H9 (cell line): ENCODE measurements around the gene DTNA. TPM values are rescaled to one million over a fixed set of nuclear protein-coding genes. Genes with fewer than 3 reads are reported as not detected.

Source experiments
- DNase-seq: peaks from one replicate; pipeline ENCODE4 v3.0.0-alpha.2; 2017
- H2AFZ ChIP-seq: one replicate; pipeline ENCODE4 v1.6.1; 2013; ENCODE audit warnings: mild to moderate bottlenecking, low read length, control low read depth, moderate library complexity
- H2AK5ac ChIP-seq: 2 replicates; pipeline ENCODE4 v1.6.1; 2013; ENCODE audit warnings: low read length, control low read depth, mixed read lengths; ENCODE audit not compliant: insufficient read length
- H2BK120ac ChIP-seq: one replicate; pipeline ENCODE4 v1.6.1; 2013; ENCODE audit warnings: low read depth, mild to moderate bottlenecking, low read length, control low read depth, inconsistent platforms; ENCODE audit not compliant: poor library complexity, severe bottlenecking
- H2BK12ac ChIP-seq: 2 replicates; pipeline ENCODE4 v1.6.1; 2013; ENCODE audit warnings: low read length, control low read depth, mixed read lengths, low read depth; ENCODE audit not compliant: insufficient read length
- H2BK15ac ChIP-seq: 2 replicates; pipeline ENCODE4 v1.6.1; 2013; ENCODE audit warnings: low read depth, low read length, control low read depth
- H2BK20ac ChIP-seq: one replicate; pipeline ENCODE4 v1.6.1; 2013; ENCODE audit warnings: low read depth, mild to moderate bottlenecking, low read length, control low read depth, inconsistent platforms; ENCODE audit not compliant: poor library complexity, severe bottlenecking
- H2BK5ac ChIP-seq: 2 replicates; pipeline ENCODE4 v1.6.1; 2013; ENCODE audit warnings: low read length, control low read depth, mixed read lengths; ENCODE audit not compliant: insufficient read length
- H3K14ac ChIP-seq: 2 replicates; pipeline ENCODE4 v1.6.1; 2013; ENCODE audit warnings: low read length, control low read depth; ENCODE audit not compliant: insufficient read depth
- H3K18ac ChIP-seq: 2 replicates; pipeline ENCODE4 v1.6.1; 2013; ENCODE audit warnings: low read depth, mild to moderate bottlenecking, mixed read lengths, low read length, control low read depth; ENCODE audit not compliant: insufficient read length
- H3K23ac ChIP-seq: 2 replicates; pipeline ENCODE4 v1.6.1; 2013; ENCODE audit warnings: low read length, control low read depth, mixed read lengths, low read depth; ENCODE audit not compliant: insufficient read length
- H3K23me2 ChIP-seq: 2 replicates; pipeline ENCODE4 v1.6.1; 2013; ENCODE audit warnings: low read depth, mild to moderate bottlenecking, mixed read lengths, low read length, control low read depth; ENCODE audit not compliant: insufficient read length, poor library complexity, severe bottlenecking
- H3K27ac ChIP-seq: 2 replicates; pipeline ENCODE4 v1.5.1; 2013; ENCODE audit warnings: low read length, control low read depth, mixed read lengths, low read depth; ENCODE audit not compliant: insufficient read length
- H3K27me3 ChIP-seq: 2 replicates; pipeline ENCODE4 v1.6.1; 2013; ENCODE audit warnings: low read length, control low read depth, inconsistent platforms; ENCODE audit not compliant: insufficient read depth
- H3K4ac ChIP-seq: 2 replicates; pipeline ENCODE4 v1.6.1; 2013; ENCODE audit warnings: low read depth, mild to moderate bottlenecking, control low read depth, inconsistent platforms, low read length, moderate library complexity
- H3K4me1 ChIP-seq: 2 replicates; pipeline ENCODE4 v1.6.1; 2013; ENCODE audit warnings: low read length, control low read depth, inconsistent platforms; ENCODE audit not compliant: insufficient read depth
- H3K4me2 ChIP-seq: 2 replicates; pipeline ENCODE4 v1.6.1; 2013; ENCODE audit warnings: low read length, control low read depth, mixed read lengths; ENCODE audit not compliant: insufficient read length, insufficient read depth
- H3K56ac ChIP-seq: 2 replicates; pipeline ENCODE4 v1.6.1; 2013; ENCODE audit warnings: low read depth, mild to moderate bottlenecking, mixed read lengths, low read length, control low read depth; ENCODE audit not compliant: insufficient read length
- H3K79me1 ChIP-seq: 2 replicates; pipeline ENCODE4 v1.6.1; 2013; ENCODE audit warnings: low read depth, mild to moderate bottlenecking, moderate library complexity, low read length, control low read depth, inconsistent platforms; ENCODE audit not compliant: insufficient read depth, poor library complexity, severe bottlenecking
- H3K79me2 ChIP-seq: 2 replicates; pipeline ENCODE4 v1.6.1; 2013; ENCODE audit warnings: low read length, control low read depth, inconsistent platforms; ENCODE audit not compliant: insufficient read depth
- H3K9ac ChIP-seq: 2 replicates; pipeline ENCODE4 v1.6.1; 2013; ENCODE audit warnings: low read length, control low read depth, mixed read lengths; ENCODE audit not compliant: insufficient read length; ENCODE audit errors: extremely low read depth
- H3K9me3 ChIP-seq: one replicate; pipeline ENCODE4 v1.6.1; 2013; ENCODE audit warnings: low read depth, low read length, inconsistent platforms; ENCODE audit not compliant: control insufficient read depth
- H3T11ph ChIP-seq: one replicate; pipeline ENCODE4 v1.6.1; 2013; ENCODE audit warnings: mild to moderate bottlenecking, low read length, control low read depth, inconsistent platforms
- H4K20me1 ChIP-seq: one replicate; pipeline ENCODE4 v1.6.1; 2013; ENCODE audit not compliant: control insufficient read depth, insufficient read length, insufficient read depth
- H4K5ac ChIP-seq: 2 replicates; pipeline ENCODE4 v1.6.1; 2013; ENCODE audit warnings: low read depth, mild to moderate bottlenecking, mixed read lengths, low read length, control low read depth; ENCODE audit not compliant: insufficient read length
- H4K8ac ChIP-seq: replicated peaks from 2 replicates; pipeline ENCODE4 v1.6.1; 2013; ENCODE audit warnings: low read length, control low read depth, mixed read lengths, low read depth; ENCODE audit not compliant: insufficient read length
- H4K91ac ChIP-seq: 2 replicates; pipeline ENCODE4 v1.6.1; 2013; ENCODE audit warnings: low read depth, mild to moderate bottlenecking, moderate library complexity, mixed read lengths, low read length, control low read depth; ENCODE audit not compliant: insufficient read length
- H3K27ac Mint-ChIP-seq, 3 experiments: 2 replicates in 2 of 3; 3 replicates in 1 of 3; pipeline ENCODE4 v1.8.0; 2020 to 2021; ENCODE audit warnings: mixed read lengths in 3 of 3, mild to moderate bottlenecking in 1 of 3, moderate library complexity in 1 of 3
- H3K27me3 Mint-ChIP-seq: 2 replicates; pipeline ENCODE4 v1.8.0; 2021; ENCODE audit warnings: low read depth, mild to moderate bottlenecking, moderate library complexity, mixed read lengths
- H3K36me3 Mint-ChIP-seq, 3 experiments: 2 replicates in 2 of 3; 3 replicates in 1 of 3; pipeline ENCODE4 v1.8.0; 2020 to 2021; ENCODE audit warnings: low read depth in 3 of 3, mixed read lengths in 3 of 3; ENCODE audit not compliant: insufficient read depth in 1 of 3
- H3K4me1 Mint-ChIP-seq, 2 experiments: 2 replicates each; pipeline ENCODE4 v1.8.0; 2020; ENCODE audit warnings: mixed read lengths in 2 of 2
- H3K4me3 Mint-ChIP-seq, 2 experiments: 2 replicates in 1 of 2; 3 replicates in 1 of 2; pipeline ENCODE4 v1.8.0; 2020 to 2021; ENCODE audit warnings: mild to moderate bottlenecking in 2 of 2, mixed read lengths in 2 of 2, moderate library complexity in 1 of 2
- H3K9me3 Mint-ChIP-seq, 2 experiments: 2 replicates in 1 of 2; 3 replicates in 1 of 2; pipeline ENCODE4 v1.8.0; 2020; ENCODE audit warnings: mild to moderate bottlenecking in 2 of 2, mixed read lengths in 2 of 2, moderate library complexity in 1 of 2
- CTCF ChIP-seq: fragments of 200-600 bp; sonication (generic); conservative IDR thresholded peaks from 3 replicates; pipeline ENCODE4 v1.8.0; 2021; ENCODE audit warnings: antibody characterized with exemption, mild to moderate bottlenecking
- WGBS: extraction: QIAGEN DNeasy Blood & Tissue Kit; methylation state at CpG from one replicate; pipeline ENCODE4 v1.1.7; 2013; ENCODE audit warnings: missing lambda C conversion rate, low lambda C conversion rate, mixed read lengths; ENCODE audit not compliant: insufficient read length; ENCODE audit errors: extremely low coverage; 5-methylcytosine and 5-hydroxymethylcytosine counted together
- total RNA-seq: library from RNA; stranded (reverse); gene quantifications from 2 replicates; pipeline ENCODE4 v1.2.1, GENCODE V29; 2021

DTNA gene
- total RNA-seq, 1 experiment from 2014 or later = 25.5 TPM

GRCh38 chr18:34932792-34933466 is 222.8 kb downstream of the DTNA start:
- no peaks in the 10 kb centered on the region for H3K4me1 ChIP-seq
- no peak overlapping the region for H2BK20ac ChIP-seq
- H3K27me3 ChIP-seq = no peaks in the 10 kb centered on the region
- WGBS = no CpG with 5 or more reads among the region's 4 CpGs
- H3K14ac ChIP-seq = no peak overlapping the region
- no peak overlapping the region for H2AK5ac ChIP-seq
- H3K4me2 ChIP-seq = no peak overlapping the region
- no peak overlapping the region for H3K18ac ChIP-seq
- no peak overlapping the region for H2BK120ac ChIP-seq
- no peak overlapping the region for H2BK15ac ChIP-seq
- no peak overlapping the region for H3K23ac ChIP-seq
- H4K8ac ChIP-seq = no peak overlapping the region
- H4K20me1 ChIP-seq = no peaks in the 10 kb centered on the region
- H3T11ph ChIP-seq = no peak overlapping the region
- H3K4ac ChIP-seq = no peak overlapping the region
- no peaks in the 10 kb centered on the region for H3K9me3 ChIP-seq
- no peak for DNase-seq
- no peak overlapping the region for H3K27ac ChIP-seq
- no peaks in the 10 kb centered on the region for H3K23me2 ChIP-seq
- no peaks in the 10 kb centered on the region for H3K9me3 Mint-ChIP-seq
- no peak for TF ChIP-seq CTCF
- no peak overlapping the region for H2BK5ac ChIP-seq
- no peak overlapping the region for H3K4me3 Mint-ChIP-seq
- no peak overlapping the region for H4K91ac ChIP-seq
- H2BK12ac ChIP-seq = no peak overlapping the region
- H3K27ac Mint-ChIP-seq = no peak overlapping the region
- peaks cover 4 to 6% of the 10 kb centered on the region in 2 experiments; a peak in 3 of 4 replicates for H3K4me1 Mint-ChIP-seq
- no peak overlapping the region for H4K5ac ChIP-seq
- H2AFZ ChIP-seq = no peak overlapping the region
- H3K79me2 ChIP-seq = no peaks in the 10 kb centered on the region
- H3K9ac ChIP-seq = no peak overlapping the region
- H3K27me3 Mint-ChIP-seq = no peaks in the 10 kb centered on the region
- H3K36me3 Mint-ChIP-seq = no peaks in the 10 kb centered on the region
- H3K56ac ChIP-seq = no peak overlapping the region
- H3K79me1 ChIP-seq = no peaks in the 10 kb centered on the region
